Endothelial cell of umbilical vein (primary cell): Measurements from ENCODE around the gene ZNF423. TPM values are rescaled to one million over a fixed set of nuclear protein-coding genes. Genes with fewer than 3 reads are reported as not detected.

ENCODE experiments used
- BruUV-seq: library from RNA; stranded (reverse); fragments of 400-500 nt; replicated peaks from 2 replicates; lab custom pipeline; 2021; lab: Mats Ljungman, UMichigan
- CTCF ChIA-PET: fragments of 300-600, 350-600 bp; sonication (Branson Sonifier 250); formaldehyde crosslinking; loops from one replicate; lab custom pipeline; 2021; ENCODE audit warnings: antibody characterized with exemption, inconsistent platforms; lab: Charles Lee
- POLR2A ChIA-PET: fragments of 300-600, 350-600 bp; sonication (Branson Sonifier 250); formaldehyde crosslinking; loops from one replicate; lab custom pipeline; 2021; ENCODE audit warnings: antibody characterized with exemption, inconsistent platforms; lab: Charles Lee
- DNase-seq: peaks from one replicate; pipeline ENCODE4 v3.0.0-alpha.2; 2011; ENCODE audit warnings: low read depth, low spot score
- FAIRE-seq: peaks from 2 replicates; lab custom pipeline; 2011; peaks lifted over from hg19 to GRCh38; lab: Jason Lieb, UNC
- H2AFZ ChIP-seq: 2 replicates; pipeline ENCODE4 v1.6.0; 2012; ENCODE audit warnings: low read depth, low read length, control low read depth, inconsistent platforms
- H3K27ac ChIP-seq: 2 replicates; pipeline ENCODE4 v1.5.1; 2011; ENCODE audit warnings: low read depth, mild to moderate bottlenecking, control low read depth, low read length, moderate library complexity; ENCODE audit not compliant: insufficient read depth
- H3K27me3 ChIP-seq, 2 experiments: 2 replicates each; pipeline versions ENCODE4 v1.6.0 to v1.6.1; 2011; ENCODE audit warnings: low read length in 2 of 2, mixed read lengths in 1 of 2; ENCODE audit not compliant: control insufficient read depth in 2 of 2, insufficient read depth in 2 of 2
- H3K36me3 ChIP-seq, 2 experiments: 2 replicates in 1 of 2; 3 replicates in 1 of 2; pipeline ENCODE4 v1.5.1; 2011; ENCODE audit warnings: low read length in 2 of 2, mild to moderate bottlenecking in 1 of 2, moderate library complexity in 1 of 2; ENCODE audit not compliant: control insufficient read depth in 2 of 2, insufficient read depth in 2 of 2; ENCODE audit errors: extremely low read depth in 1 of 2
- H3K4me1 ChIP-seq: 3 replicates; pipeline ENCODE4 v1.5.1; 2011; ENCODE audit warnings: mild to moderate bottlenecking, low read length; ENCODE audit not compliant: control insufficient read depth, insufficient read depth; ENCODE audit errors: extremely low read depth
- H3K4me2 ChIP-seq: 2 replicates; pipeline ENCODE4 v1.6.1; 2011; ENCODE audit warnings: low read length, control low read depth, mixed read lengths; ENCODE audit not compliant: insufficient read depth
- H3K4me3 ChIP-seq, 3 experiments: fragments of 200-600 bp in 1 of 3; sonication (generic), shearing (Covaris generic) in 1 of 3; replicated peaks in 1 of 3; 2 replicates each; pipeline ENCODE4 v1.5.1; 2011 to 2016; ENCODE audit warnings: control low read depth in 3 of 3, low read length in 3 of 3, mild to moderate bottlenecking in 2 of 3, inconsistent platforms in 1 of 3, low read depth in 1 of 3, moderate library complexity in 1 of 3; ENCODE audit not compliant: insufficient read depth in 1 of 3
- H3K79me2 ChIP-seq: 2 replicates; pipeline ENCODE4 v1.6.0; 2012; ENCODE audit warnings: low read length, inconsistent platforms; ENCODE audit not compliant: control insufficient read depth, insufficient read depth
- H3K9ac ChIP-seq: replicated peaks from 2 replicates; pipeline ENCODE3; 2011; ENCODE audit warnings: low read length, control low read depth; ENCODE audit not compliant: insufficient read depth; ENCODE audit errors: extremely low read depth
- H3K9me1 ChIP-seq: replicated peaks from 3 replicates; pipeline ENCODE4 v1.6.0; 2011; ENCODE audit warnings: mild to moderate bottlenecking, low read length; ENCODE audit not compliant: control insufficient read depth, insufficient read depth; ENCODE audit errors: extremely low read depth
- H3K9me3 ChIP-seq: replicated peaks from 2 replicates; pipeline ENCODE4 v1.5.1; 2012; ENCODE audit warnings: low read length, inconsistent platforms; ENCODE audit not compliant: control insufficient read depth, insufficient read depth
- H4K20me1 ChIP-seq: replicated peaks from 2 replicates; pipeline ENCODE3; 2011; ENCODE audit warnings: mild to moderate bottlenecking, low read length; ENCODE audit not compliant: control insufficient read depth, insufficient read depth; ENCODE audit errors: extremely low read depth
- CTCF ChIP-seq, 2 donors: IDR thresholded peaks; 1 replicate in 1 of 2; 2 replicates in 1 of 2; pipeline ENCODE4 v1.5.1; 2011; ENCODE audit warnings: low read length in 2 of 2, mild to moderate bottlenecking in 2 of 2, moderate library complexity in 2 of 2, control low read depth in 1 of 2, inconsistent platforms in 1 of 2, low read depth in 1 of 2; ENCODE audit not compliant: insufficient read depth in 1 of 2; ENCODE audit errors: extremely low read depth in 1 of 2
- EZH2 ChIP-seq: IDR thresholded peaks from 2 replicates; pipeline ENCODE4 v1.6.1; 2012; ENCODE audit warnings: borderline replicate concordance, low read depth, mild to moderate bottlenecking, moderate library complexity, low read length, inconsistent platforms; ENCODE audit not compliant: severe bottlenecking
- FOS ChIP-seq: IDR thresholded peaks from 2 replicates; pipeline ENCODE4 v1.6.1; 2011; ENCODE audit warnings: mild to moderate bottlenecking, low read length, moderate library complexity, borderline replicate concordance; ENCODE audit not compliant: insufficient read depth
- GATA2 ChIP-seq: IDR thresholded peaks from 2 replicates; pipeline ENCODE4 v1.7.0; 2011; ENCODE audit warnings: low read depth, mild to moderate bottlenecking, moderate library complexity, mixed read lengths, low read length; ENCODE audit not compliant: insufficient read length, insufficient read depth
- MYC ChIP-seq: IDR thresholded peaks from one replicate; pipeline ENCODE4 v1.6.1; 2011; ENCODE audit warnings: mild to moderate bottlenecking, low read depth, low read length
- POLR2AphosphoS5 ChIP-seq: IDR thresholded peaks from 2 replicates; pipeline ENCODE4 v1.6.1; 2012; ENCODE audit warnings: low read depth, mild to moderate bottlenecking, control low read depth, low read length, moderate library complexity; ENCODE audit not compliant: insufficient read depth
- dilution Hi-C: fragments of 300-500 bp; cut with MboI; formaldehyde crosslinking; loops from one replicate; pipeline ENCODE4 v1.15.0; 2019; ENCODE audit warnings: low sequenced_read_pairs; ENCODE audit not compliant: extremely low pct_ligation_motif_present
- intact Hi-C: fragments of 100-400 bp; cut with micrococcal nuclease; formaldehyde crosslinking; loops from one replicate; pipeline ENCODE4 v1.10.0; 2022
- polyA plus RNA-seq, 4 experiments: library from polyadenylated mRNA; depleted of rRNA in 3 of 4; stranded (reverse) in 3 of 4; unstranded in 1 of 4; fragments of >200 nt; gene quantifications; 2 replicates each; pipeline versions ENCODE4 v1.2.1 to v1.2.3, GENCODE V29; 2011 to 2012; ENCODE audit warnings: missing spikeins in 1 of 4
- total RNA-seq: library from RNA; stranded (reverse); gene quantifications from 2 replicates; pipeline ENCODE4 v1.2.3, GENCODE V29; 2021

ZNF423 gene
- total and polyA plus RNA-seq, 2 donors (not counting 3 experiments of a cell fraction or from before 2014, with no cell fraction given), result 2.2 to 8.1 TPM

DNA sequence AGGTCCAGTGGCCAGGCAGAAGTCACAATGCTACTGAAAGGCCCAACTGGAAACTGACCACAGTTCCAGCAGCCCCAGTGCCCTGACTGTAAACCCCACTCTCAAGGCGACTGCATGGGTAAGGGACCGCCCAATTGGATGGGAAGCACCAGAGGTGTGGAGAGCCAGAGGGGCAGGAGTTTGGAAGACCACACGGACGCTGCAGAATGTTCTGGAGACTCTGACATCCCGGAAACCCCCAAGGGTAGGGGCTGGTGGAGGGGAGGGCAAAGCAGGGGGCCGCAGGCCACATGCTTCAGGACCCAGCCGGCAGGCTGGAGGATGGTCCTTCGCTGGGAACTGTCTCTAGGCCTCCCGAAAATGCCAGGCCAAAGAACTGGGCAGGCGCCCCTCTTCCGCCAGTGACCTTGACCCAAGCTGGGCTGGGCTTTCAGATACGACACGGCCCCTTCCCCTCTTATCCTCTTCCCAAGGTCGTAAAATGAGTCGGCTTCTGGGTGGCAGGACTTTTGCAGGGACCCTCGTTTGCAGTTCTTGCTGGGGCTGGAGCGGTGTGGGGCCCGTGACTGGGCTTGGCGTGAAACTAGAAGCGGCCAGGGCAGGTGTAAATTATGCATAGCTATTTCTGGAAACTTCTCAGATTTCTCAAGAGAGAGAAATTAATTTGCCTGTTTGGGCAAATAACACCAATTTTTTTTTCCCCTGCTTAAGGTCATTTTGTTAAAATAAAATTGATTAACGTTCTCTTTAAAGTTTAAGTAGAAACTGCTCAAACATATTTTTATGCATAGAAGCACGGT is 372.1 kb downstream of the ZNF423 start:
- ChIA-PET CTCF (interaction anchor here (0.6 kb wide), 1 partner anchor 129 kb away, joined by 3 read pairs; no protein-coding TSS in a partner anchor), POLR2A (no interaction called here)
- no peak for DNase-seq
- Histone ChIP-seq H3K4me2 (no peak overlapping the region), H3K27me3 (peaks cover 0 to 4% of the 10 kb centered on the region in 2 experiments), H3K9ac (no peak overlapping the region), H3K9me3 (no peaks in the 10 kb centered on the region), H2AFZ (no peak overlapping the region), H3K4me1 (no peaks in the 10 kb centered on the region), H3K36me3 (no peaks in the 10 kb centered on the region), H3K4me3 (no peak overlapping the region), H4K20me1 (no peaks in the 10 kb centered on the region), H3K79me2 (no peaks in the 10 kb centered on the region), H3K27ac (no peak overlapping the region), H3K9me1 (no peaks in the 10 kb centered on the region)
- no peak for TF ChIP-seq CTCF (IDR thresholded peaks at IDR 0.05; ENCODE audit: extremely low read depth in 1 of 2, insufficient read depth in 1 of 2, low read depth in 1 of 2, low read length in 2 of 2)
- no peak for TF ChIP-seq POLR2AphosphoS5
- no peak for TF ChIP-seq FOS
- no peak for TF ChIP-seq MYC
- TF ChIP-seq EZH2, result peak; percentile 23
- no peak for TF ChIP-seq GATA2
- no TSS peak for BruUV-seq
- intact Hi-C loops, result no loop called here
- dilution Hi-C loops, result no loop called here
- no peak for FAIRE-seq
